Right forelimb (tissue), 1 donor: Measurements from ENCODE around the gene DIO1.
A peak's percentile ranks its signal among the peaks of the same experiment; 100 is the strongest.

Experiments used
- DNase-seq: peaks from one replicate; pipeline ENCODE4 v3.0.0-alpha.2; 2018

DIO1 gene

DNA sequence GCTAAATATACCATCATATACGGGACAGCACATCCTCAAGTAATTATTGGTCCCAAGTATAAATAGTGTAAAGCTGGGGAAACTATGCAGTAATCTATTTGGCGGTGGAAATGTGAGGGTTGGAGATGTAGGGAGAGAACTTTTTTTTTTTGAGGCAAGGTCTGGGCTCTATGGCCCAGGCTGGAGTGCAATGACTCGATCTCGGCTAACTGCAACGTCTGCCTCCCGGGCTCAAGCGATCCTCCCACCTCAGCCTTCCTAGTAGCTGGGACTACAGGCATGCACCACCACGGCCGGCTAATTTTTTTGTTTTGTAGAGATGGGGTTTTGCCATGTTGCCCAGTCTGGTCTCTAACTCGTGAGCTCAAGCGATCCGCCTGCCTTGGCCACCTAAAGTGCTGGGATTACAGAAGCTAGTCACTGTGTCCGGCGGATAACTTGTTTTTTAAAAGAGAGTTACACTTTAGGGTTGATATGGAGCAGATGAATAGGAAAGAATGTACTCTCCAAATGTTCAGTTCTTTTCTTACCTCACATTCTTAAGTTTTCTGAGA, 49.6 kb downstream of the DIO1 start:
- DNase-seq = no peak

DNA sequence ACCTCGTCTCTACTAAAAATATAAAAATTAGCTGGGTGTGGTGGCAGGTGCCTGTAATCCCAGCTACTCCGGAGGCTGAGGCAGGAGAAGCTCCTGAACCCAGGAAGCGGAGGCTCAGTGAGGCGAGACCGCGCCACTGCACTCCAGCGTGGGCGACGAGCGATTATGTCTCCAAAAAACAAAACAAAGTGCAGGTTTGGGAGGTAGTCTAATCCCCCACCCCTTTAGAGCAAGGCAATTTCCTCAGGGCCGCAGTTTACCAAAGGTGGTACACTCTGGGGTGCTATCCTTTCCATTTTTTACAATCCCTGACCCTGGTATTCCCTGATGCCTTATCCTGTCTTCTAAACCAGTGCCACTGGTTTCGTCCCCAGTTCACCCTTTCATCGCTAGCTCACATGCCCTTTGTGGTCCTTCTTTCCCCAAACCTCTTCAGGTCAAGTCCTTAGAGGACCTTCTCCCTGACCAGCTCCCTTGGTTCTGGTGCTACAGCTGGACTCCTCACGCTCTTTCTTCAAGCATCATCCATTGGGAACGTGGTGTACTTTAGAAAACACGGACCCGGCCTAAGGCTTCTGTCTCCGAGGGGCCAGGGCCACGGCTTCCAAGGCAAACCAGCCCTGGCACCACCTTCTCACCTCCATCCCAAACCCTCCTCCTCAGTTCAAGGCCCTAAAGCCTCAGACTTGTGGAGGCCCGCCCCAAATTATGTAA, 50.6 kb downstream of the DIO1 start:
- DNase-seq = no peak

DNA sequence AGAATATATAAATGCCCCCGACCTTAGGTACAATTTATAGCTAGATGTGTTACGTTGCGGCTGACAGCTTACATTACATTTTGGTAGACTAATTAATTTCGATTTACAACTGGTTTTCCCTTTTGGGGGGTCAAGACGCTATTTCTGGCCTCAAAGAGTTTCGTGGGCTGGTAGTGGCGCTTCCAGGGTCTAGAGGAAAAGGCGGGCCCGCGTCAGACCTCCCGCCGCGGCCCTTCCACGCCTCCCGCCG, 51.1 kb downstream of the DIO1 start:
- DNase-seq = no peak

DNA sequence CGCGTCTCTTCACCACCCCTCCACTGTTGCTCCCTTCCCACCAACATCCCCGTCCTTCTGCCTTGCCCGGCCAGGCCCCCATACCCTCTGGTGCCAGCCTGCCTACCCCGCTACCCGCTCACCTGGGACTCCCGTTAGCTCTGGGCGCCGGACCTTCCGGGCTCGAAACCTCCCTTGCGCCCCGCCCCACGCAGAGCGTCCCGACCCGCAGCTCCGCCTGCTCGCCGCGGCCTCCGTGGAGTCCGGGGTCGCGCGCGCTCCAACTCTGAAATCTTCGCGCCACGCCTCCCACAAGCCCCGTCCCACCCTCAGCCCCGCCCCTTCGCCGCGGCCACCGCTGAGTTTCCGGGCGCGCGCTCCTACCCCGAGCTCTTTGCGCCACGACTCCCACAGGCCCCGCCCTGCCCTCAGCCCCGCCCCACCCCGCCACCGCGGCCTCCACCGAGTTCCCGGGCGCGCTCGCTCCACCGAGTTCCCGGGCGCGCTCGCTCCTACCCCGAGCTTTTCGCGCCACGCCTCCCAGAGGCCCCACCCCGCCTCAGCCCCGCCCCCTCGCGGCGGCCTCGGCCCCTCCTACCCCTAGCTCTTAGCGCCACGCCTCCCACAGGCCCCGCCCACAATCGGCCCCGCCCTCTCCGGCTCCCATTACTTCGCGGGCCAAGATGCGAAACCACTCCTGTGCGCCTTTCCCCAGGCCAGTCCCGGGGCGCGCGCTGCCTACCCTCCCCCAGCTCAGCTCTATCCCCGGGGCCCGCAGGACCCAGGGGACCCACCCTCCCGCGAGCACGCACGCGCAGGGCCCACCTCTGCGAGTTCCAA, 51.7 kb downstream of the DIO1 start, which contains the start of gene IFT25:
Gene IFT25 (minus strand): TSS at position 267 of the 819 bp plus-strand sequence. CDS start 5,617 bp downstream, outside the sequence.
- peak; percentile 100 for DNase-seq

DNA sequence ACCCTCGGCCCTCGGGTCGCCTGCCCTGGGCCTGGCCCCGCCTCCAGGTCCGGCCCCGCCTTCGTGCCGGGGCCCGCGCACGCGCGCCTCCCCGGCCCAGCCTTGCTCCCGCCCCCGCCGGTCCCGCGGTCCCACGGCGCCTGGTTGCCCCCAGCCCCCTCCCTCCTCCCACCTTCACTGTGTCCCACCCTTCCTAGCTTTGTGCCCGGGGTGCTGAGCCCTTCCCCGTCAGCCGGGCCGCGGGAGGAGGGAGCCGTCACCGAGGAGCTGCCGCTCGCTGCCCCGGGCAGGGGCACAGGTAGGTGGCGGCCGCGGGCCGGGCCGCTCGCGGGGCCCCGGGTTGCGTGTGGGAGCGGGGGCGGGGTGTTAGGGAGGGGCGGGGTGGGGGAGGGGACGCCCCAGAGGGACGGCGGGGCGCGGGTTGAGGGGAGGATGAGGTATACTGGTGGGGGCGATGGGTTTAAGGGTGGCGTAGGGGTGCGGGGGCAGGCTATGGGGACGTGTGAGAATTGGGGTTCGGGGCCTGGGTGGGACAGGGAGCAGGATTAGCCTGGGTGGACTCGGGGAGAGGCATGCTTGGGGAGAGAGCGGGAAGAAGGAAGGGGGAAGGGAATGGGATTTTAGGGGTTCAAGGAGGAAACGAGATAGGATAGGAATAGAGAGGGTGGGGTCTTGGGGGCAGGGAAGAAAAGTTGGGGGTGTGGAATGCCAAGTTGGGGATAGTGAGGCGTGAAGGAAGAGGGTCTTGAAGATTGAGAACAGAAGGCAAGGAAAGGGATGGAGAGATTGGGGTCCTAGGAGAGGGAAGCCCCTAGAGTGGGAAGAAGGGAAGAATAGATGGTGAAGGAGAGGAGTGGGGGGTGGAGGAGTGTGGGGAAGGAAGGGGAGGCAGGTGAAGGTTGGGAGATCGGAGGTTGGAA, 52.5 kb downstream of the DIO1 start, which contains the start of gene LRRC42:
Gene LRRC42 (plus strand): TSS at position 99 of the 920 bp plus-strand sequence. CDS start 5,650 bp downstream, outside the sequence.
- no peak for DNase-seq

DNA sequence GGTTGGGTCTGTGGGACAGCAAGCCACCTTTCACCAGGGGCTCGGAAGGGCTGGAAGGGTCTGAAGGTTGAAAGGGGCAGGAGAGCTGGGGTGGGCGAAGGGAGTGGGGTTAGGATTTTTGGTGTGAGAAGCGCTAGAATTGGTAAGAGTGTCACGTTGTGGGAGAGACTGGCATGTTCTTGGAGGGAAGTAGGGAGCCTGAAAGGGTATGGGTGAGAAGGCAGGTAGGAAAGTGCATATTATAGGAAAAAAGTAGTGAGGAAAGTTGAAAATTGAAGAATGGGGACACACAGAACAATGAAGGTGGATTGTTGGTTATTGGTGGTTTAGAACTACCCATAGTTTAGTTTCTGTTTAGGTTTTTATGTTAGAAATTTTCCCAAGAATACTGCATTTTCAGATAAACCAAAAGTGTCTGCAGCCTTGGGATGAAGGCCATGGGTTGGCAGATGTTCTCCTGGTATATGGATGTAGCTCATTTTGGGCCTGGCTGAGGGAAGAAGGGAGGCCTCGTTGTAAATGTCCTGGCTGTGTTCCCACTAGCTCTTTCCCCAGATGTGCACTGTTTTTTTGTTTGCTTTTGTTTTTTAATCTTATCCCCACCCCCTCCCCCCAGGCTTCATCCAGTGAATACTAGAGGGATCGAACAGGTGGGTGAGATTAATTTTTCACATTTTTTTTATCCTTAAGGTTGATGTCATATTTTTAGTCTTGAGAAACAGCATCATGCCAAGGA, 53.4 kb downstream of the DIO1 start:
- no peak for DNase-seq

DNA sequence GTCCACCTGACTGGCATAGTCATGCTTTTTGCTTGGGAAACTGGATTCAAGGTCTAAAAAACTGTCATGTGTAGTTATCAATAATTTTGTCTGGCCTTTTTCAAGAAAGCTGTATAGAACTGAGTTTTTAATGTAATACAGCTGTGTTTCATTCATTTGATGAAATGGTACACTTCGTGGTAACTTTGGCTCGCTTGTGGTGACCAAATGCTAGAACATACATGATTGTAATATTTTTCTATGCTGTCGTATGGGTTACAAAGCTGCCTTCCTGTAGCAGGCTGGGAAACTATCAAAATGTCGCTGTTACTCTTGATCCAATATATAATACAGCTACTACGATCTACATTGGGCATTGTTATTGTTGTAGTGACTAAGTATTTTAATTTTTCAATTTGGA, 54.3 kb downstream of the DIO1 start:
- DNase-seq = no peak

DNA sequence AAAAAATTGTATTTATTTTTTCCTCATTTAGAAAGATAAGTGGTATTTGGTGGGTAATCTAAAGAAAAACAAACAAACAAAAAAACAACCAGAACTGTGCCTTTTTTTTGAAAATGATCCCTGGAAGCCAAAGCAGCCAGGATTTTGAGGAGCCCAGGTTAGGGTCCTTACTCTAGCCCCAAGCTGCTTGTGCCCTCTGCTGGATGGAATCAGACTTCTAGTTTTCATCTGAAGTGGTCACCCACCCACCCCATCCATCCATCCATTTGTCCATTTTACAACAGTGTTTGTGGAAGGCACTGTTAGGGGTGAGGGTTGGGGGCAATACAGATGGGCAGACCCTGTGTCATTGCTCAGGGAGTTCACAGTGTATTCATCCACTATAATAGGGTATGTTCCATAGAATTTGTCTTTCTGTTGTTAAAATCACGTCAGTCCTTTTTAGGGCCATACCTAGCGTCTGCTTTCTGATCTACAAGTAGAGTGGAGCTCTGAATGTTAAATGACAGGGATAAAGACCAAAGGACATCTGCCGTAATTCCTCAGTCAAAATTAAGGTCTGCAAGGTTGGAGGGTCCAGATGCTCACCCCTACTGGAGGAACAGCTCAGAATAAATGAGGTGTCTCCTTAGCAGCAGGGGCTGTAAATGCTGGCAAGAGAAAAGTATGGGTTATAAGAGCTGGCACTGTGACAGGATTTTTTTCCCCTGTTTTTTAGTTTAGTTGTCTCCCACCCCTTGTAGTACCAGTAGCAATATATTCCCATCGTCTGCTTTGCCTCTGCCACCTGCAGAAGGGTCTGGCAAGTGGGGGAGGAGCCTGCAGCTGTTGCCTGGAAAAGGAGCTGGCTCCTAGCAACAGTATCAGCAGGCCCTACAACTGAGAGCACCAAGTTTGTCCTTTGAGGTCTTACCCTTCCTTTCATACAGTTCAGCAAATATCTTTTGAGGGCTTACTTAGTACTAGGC, 55.3 kb downstream of the DIO1 start:
- no peak for DNase-seq

DNA sequence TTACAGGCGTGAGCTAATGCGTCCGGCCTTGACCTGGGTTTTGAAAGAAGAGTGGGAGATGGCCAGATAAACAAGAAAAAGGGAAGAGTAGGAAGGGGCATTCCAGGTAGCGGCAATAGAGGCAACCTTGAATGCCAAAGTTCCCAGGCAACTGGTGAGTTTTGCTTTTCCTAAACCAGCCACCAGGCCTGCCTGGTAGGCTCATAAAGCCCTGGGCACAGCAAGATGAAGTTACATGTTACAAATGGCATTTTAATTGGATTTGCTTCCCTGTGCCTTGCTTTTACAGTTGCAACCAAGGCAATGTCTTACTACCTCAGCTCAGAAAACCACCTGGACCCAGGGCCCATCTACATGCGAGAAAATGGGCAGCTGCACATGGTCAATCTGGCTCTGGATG, 57.7 kb downstream of the DIO1 start:
- DNase-seq = no peak

DNA sequence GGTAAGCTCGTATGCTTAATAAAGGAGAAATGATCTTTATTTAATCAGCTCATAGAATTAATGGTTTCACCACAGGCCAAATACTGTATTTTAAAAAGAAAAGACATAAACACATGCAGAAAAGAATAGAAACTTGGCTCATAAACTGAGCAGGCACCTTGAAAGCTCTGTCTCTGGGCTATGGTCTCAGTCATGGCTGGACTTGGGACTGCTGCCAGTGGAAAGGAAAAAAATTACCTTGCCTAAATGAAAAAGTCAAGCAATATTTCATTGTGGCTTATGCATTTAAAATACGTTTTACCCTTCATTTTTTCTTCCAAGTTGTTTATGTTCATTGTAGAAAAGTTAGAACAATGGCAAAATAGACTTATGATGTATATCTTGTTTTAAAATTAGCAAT, 60.1 kb downstream of the DIO1 start:
- DNase-seq = no peak

DNA sequence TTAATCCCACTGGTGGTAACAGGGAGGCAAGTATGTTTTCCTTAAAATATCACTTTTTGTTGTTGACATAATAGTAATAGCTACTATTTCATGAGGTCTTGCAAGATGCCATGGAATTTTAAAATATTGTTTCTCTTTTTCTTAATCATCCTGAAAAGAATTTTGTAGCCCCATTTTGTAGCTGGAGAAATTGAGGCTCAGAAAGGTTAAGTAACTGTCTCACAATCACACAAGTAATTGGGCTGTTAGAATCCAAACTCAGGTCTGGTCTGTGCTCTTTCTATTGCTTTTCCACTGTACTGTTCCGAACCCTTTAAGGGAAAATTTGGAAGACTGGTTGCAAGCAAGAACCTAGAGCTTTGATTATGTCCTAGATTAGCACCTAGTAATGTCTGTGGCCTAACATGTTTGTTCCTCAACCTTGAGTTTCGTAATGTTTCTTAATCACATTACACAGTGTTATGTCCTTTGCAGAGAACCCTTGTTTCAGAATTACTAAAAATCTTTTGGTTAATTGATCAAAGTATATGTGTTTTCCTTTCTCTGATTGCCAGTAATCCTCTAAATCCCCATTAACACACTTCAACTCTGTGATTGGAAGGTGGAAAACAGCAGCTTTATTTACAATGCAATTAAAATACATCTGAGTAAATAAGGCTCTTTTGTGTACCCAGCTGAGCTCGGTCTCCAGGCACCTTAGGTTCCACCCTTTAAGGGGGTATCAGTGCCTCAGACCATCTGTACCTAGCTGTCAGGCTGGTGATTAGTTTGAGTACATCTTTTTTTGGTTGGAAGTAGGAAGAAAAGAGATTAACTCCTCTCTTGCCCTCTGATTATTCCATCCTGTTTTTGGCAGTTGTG, 62.6 kb downstream of the DIO1 start:
- no peak for DNase-seq

DNA sequence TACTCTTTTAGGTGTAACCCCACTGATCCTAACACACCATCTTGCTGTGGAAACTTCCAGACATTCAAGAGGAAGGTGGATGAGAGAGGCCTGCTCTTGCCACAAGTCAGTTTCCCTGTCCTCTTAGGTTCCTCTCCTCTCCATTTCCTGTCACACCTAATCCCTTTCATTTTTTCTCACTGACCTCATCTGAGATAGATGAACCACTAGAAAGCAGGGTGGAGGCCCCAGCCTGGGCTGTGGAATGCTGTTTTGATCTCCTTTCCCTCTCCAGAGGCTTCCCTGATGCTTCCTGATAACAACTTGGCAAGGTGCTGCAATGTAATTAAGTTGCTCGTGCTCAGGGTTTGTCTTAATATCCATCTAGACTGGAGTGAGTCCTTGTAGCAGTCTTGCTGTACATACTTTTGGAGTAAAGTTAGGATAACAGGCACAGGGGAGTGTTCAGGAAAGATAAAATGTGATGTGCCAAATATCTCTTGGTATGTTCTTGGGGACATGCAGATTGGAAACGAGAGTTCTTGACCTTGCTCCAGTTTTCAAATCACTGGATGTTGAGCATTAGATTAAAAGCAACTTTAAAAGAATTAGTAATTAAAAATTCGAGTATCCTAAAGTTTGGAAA, 63.3 kb downstream of the DIO1 start:
- no peak for DNase-seq

DNA sequence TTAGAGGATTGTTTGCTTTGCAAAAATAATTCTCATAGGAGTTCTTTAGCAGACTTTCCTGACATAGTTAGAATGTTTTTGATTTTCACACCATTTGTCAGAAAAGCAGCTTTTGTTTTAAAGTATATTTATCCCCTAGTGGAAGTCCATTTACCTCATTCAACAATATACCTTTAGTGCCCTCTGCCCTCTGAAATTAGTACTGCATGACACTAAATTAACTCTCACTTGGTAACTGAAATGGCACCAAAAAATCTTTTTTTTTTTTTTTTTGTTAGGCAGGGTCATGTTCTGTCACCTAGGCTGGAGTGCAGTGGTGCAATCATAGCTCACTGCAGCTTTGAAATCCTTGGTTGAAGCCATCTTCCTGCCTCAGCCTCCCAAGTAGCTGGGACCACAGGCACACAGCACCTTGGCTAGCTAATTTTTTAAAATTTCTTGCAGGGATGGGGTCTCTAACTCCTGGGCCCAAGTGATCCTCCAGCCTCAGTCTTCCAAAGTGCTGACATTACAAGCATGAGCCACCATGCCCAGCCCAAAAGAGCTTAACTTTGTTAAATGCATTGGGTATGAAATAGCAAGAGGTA, 65.8 kb downstream of the DIO1 start:
- DNase-seq = no peak
